Measurements from ENCODE around the gene SERPINB7. TPM values are rescaled to one million over a fixed set of nuclear protein-coding genes. Genes with fewer than 3 reads are reported as not detected.

SERPINB7 gene
- 2.2 TPM in 1 of 2 replicates, not detected in the other for total RNA-seq

GRCh38 chr18:63775166-63775730 lies at the start of gene SERPINB7:
TSS of gene SERPINB7 (plus strand) at chr18:63775418. CDS start at chr18:63782373, 6,955 bp downstream.

Other genes starting within 250 kb of the SERPINB7 start
- not detected in 2 replicates for gene SERPINB12, start 233.0 kb upstream of the SERPINB7 start, total RNA-seq
- gene SERPINB13, start 188.1 kb upstream of the SERPINB7 start, total RNA-seq: not detected in 2 replicates
- gene SERPINB4, start 131.2 kb upstream of the SERPINB7 start, total RNA-seq: 1.1 TPM in 1 of 2 replicates, not detected in the other
- not detected in 2 replicates for gene SERPINB3, start 113.5 kb upstream of the SERPINB7 start, total RNA-seq
- gene SERPINB11, start 72.5 kb upstream of the SERPINB7 start, total RNA-seq: not detected in 2 replicates
- gene SERPINB2, start 112.3 kb downstream of the SERPINB7 start, total RNA-seq: not detected in 2 replicates
- not detected in 2 replicates for gene SERPINB10, start 132.5 kb downstream of the SERPINB7 start, total RNA-seq
- not detected in 2 replicates for gene HMSD, start 173.9 kb downstream of the SERPINB7 start, total RNA-seq
- 2.1 and 6.9 TPM in 2 replicates for gene SERPINB8, start 194.7 kb downstream of the SERPINB7 start, total RNA-seq

All from cardiac ventricle fibroblast (primary cell).